Caco-2 (cell line): ENCODE results near the gene SDR9C7. TPM values are rescaled to one million over a fixed set of nuclear protein-coding genes. Genes with fewer than 3 reads are reported as not detected.

Experiments used
- BruUV-seq: library from RNA; stranded (reverse); fragments of 400-500 nt; replicated peaks from 2 replicates; lab custom pipeline; 2021; lab: Mats Ljungman, UMichigan
- CTCF ChIA-PET: fragments of 300-600 bp; sonication (Branson Sonifier 250); formaldehyde crosslinking; loops from one replicate; lab custom pipeline; 2022; ENCODE audit warnings: antibody characterized with exemption; lab: Charles Lee
- POLR2A ChIA-PET: fragments of 300-600 bp; sonication (Branson Sonifier 250); formaldehyde crosslinking; loops from one replicate; lab custom pipeline; 2022; ENCODE audit warnings: antibody characterized with exemption; lab: Charles Lee
- DNase-seq, 2 experiments: peaks; one replicate each; pipeline versions ENCODE4 v3.0.0 to v3.0.0-alpha.2; 2020 to 2022
- H3K27me3 ChIP-seq: replicated peaks from 2 replicates; pipeline ENCODE4 v1.6.0; 2011; ENCODE audit warnings: low read length; ENCODE audit not compliant: control insufficient read depth, insufficient read depth
- H3K36me3 ChIP-seq: 2 replicates; pipeline ENCODE4 v1.5.1; 2011; ENCODE audit warnings: low read length; ENCODE audit not compliant: control insufficient read depth, insufficient read depth
- H3K4me1 ChIP-seq: fragments of 250-450 bp; sonication (Bioruptor Pico); 2 replicates; pipeline ENCODE4 v1.5.1; 2020; ENCODE audit warnings: mild to moderate bottlenecking
- H3K4me3 ChIP-seq: 2 replicates; pipeline ENCODE4 v1.5.1; 2011; ENCODE audit warnings: low read depth, mild to moderate bottlenecking, control low read depth, low read length
- H3K9me3 ChIP-seq: fragments of 250-450 bp; sonication (Bioruptor Pico); 2 replicates; pipeline ENCODE4 v1.5.1; 2020; ENCODE audit warnings: mild to moderate bottlenecking, moderate library complexity
- H3K27ac Mint-ChIP-seq: one replicate; pipeline ENCODE4 v1.8.0; 2022; ENCODE audit warnings: mixed read lengths; ENCODE audit not compliant: unreplicated experiment
- H3K27me3 Mint-ChIP-seq: one replicate; pipeline ENCODE4 v1.8.0; 2022; ENCODE audit warnings: mixed read lengths; ENCODE audit not compliant: insufficient read depth, unreplicated experiment
- H3K36me3 Mint-ChIP-seq: one replicate; pipeline ENCODE4 v1.8.0; 2022; ENCODE audit warnings: mild to moderate bottlenecking, mixed read lengths; ENCODE audit not compliant: insufficient read depth, unreplicated experiment
- H3K4me1 Mint-ChIP-seq: one replicate; pipeline ENCODE4 v1.8.0; 2022; ENCODE audit warnings: low read depth, mixed read lengths; ENCODE audit not compliant: unreplicated experiment
- H3K4me3 Mint-ChIP-seq: one replicate; pipeline ENCODE4 v1.8.0; 2022; ENCODE audit warnings: mild to moderate bottlenecking, moderate library complexity, mixed read lengths; ENCODE audit not compliant: unreplicated experiment
- H3K9me3 Mint-ChIP-seq: one replicate; pipeline ENCODE4 v1.8.0; 2022; ENCODE audit warnings: mixed read lengths; ENCODE audit not compliant: unreplicated experiment
- intact Hi-C: fragments of 100-400 bp; cut with micrococcal nuclease; formaldehyde crosslinking; loops from one replicate; pipeline ENCODE4 v1.10.0; 2022; ENCODE audit not compliant: unreplicated experiment
- total RNA-seq: library from RNA; stranded (reverse); gene quantifications from 2 replicates; pipeline ENCODE4 v1.2.3, GENCODE V29; 2022
- TF ChIP-seq, protein P1 (sequence below), 2 experiments: fragments of 200-600 bp in 1 of 2; IDR thresholded peaks; 1 replicate in 1 of 2; 2 replicates in 1 of 2; pipeline versions ENCODE4 v1.5.1 to v1.8.0; 2011 to 2022; ENCODE audit warnings: antibody characterized with exemption in 1 of 2, control low read depth in 1 of 2, inconsistent platforms in 1 of 2, low read depth in 1 of 2, low read length in 1 of 2, mild to moderate bottlenecking in 1 of 2, moderate library complexity in 1 of 2; ENCODE audit not compliant: insufficient read depth in 1 of 2, severe bottlenecking in 1 of 2, unreplicated experiment in 1 of 2

The SDR9C7 gene
- total RNA-seq, 1 experiment from 2014 or later = not detected

DNA sequence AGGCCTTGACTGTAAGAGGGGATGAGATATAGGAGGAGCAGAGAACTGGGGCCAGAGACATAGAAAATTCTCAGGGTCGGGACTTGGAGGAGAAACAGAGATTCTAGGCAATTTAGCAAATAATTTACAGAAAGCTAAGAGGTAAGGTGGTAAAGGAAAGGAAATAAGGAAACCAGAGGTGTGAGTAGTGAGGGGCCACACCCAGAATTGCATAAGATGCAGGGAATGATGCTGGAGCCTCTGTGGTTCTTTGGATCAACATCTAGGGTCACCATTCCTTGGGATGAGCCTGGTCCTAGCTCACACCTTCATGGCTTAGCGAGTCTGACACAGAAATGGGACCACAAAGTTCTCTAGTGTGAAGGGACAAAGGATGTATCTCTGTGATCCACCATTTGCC, 949 bp upstream of the SDR9C7 start:
- Mint-ChIP-seq H3K4me3 (no peak overlapping the region), H3K4me1 (no peaks in the 10 kb centered on the region), H3K27ac (no peak overlapping the region), H3K9me3 (no peaks in the 10 kb centered on the region), H3K36me3 (no peaks in the 10 kb centered on the region), H3K27me3 (no peaks in the 10 kb centered on the region)
- no peak for DNase-seq
- Histone ChIP-seq H3K36me3 (no peaks in the 10 kb centered on the region), H3K4me3 (no peak overlapping the region), H3K27me3 (no peaks in the 10 kb centered on the region), H3K4me1 (no peaks in the 10 kb centered on the region), H3K9me3 (no peaks in the 10 kb centered on the region)
- TF ChIP-seq, protein P1, sequence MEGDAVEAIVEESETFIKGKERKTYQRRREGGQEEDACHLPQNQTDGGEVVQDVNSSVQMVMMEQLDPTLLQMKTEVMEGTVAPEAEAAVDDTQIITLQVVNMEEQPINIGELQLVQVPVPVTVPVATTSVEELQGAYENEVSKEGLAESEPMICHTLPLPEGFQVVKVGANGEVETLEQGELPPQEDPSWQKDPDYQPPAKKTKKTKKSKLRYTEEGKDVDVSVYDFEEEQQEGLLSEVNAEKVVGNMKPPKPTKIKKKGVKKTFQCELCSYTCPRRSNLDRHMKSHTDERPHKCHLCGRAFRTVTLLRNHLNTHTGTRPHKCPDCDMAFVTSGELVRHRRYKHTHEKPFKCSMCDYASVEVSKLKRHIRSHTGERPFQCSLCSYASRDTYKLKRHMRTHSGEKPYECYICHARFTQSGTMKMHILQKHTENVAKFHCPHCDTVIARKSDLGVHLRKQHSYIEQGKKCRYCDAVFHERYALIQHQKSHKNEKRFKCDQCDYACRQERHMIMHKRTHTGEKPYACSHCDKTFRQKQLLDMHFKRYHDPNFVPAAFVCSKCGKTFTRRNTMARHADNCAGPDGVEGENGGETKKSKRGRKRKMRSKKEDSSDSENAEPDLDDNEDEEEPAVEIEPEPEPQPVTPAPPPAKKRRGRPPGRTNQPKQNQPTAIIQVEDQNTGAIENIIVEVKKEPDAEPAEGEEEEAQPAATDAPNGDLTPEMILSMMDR (IDR thresholded peaks at IDR 0.05; ENCODE audit: insufficient read depth in 1 of 2, low read depth in 1 of 2, low read length in 1 of 2, severe bottlenecking in 1 of 2, unreplicated experiment in 1 of 2) = no peak
- CTCF ChIA-PET = no interaction called here
- intact Hi-C loops = no loop called here
- POLR2A ChIA-PET = no interaction called here
- no TSS peak for BruUV-seq

DNA sequence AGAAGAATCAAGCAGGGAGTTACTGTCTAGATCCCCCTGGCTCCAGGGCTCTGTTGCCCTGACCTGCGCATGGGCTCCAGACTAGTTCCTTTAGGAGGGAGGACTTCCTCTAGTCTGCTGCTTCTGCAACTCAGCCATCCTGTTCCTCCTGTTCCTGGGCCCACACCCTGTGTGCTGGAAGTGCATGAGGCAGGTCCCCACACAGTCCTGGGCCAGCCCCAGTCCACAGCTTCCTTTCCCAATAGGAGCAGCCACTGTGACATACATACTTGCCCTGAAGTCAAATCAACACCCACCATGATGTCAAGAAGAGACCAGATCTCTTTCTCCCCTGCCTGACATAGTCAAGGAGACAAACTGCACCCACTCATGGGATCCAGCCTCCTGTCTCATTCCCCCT, 1.3 kb downstream of the SDR9C7 start:
- intact Hi-C loops = no loop called here
- Mint-ChIP-seq H3K4me3 (no peak overlapping the region), H3K27ac (no peak overlapping the region), H3K36me3 (no peaks in the 10 kb centered on the region), H3K4me1 (no peaks in the 10 kb centered on the region), H3K9me3 (no peaks in the 10 kb centered on the region), H3K27me3 (peaks cover 4% of the 10 kb centered on the region)
- TF ChIP-seq, protein P1 (IDR thresholded peaks at IDR 0.05; ENCODE audit: insufficient read depth in 1 of 2, low read depth in 1 of 2, low read length in 1 of 2, severe bottlenecking in 1 of 2, unreplicated experiment in 1 of 2) = no peak
- no TSS peak for BruUV-seq
- Histone ChIP-seq H3K27me3 (no peaks in the 10 kb centered on the region), H3K36me3 (no peaks in the 10 kb centered on the region), H3K9me3 (no peaks in the 10 kb centered on the region), H3K4me1 (no peaks in the 10 kb centered on the region), H3K4me3 (no peak overlapping the region)
- DNase-seq = no peak
- ChIA-PET CTCF (no interaction called here), POLR2A (no interaction called here)

DNA sequence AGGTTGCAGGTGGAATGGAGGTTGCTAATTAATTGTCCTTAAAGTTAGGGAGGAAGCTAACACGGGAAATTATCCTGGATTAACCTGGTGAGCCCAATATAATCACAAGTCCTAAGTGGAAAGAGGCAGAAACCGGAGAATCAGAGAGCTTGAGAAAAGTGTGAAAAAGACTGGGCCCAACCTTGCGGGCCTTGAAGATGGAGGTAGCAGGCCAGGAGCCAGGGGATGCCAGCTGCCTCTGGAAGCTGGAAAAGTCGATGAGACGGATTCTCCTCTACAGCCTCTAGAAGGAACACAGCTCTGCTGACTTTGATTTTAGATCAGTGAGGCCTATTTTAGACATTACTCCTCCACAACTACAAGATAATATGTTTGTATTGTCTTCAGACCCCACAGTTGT, 2.1 kb downstream of the SDR9C7 start:
- no peaks in the 10 kb centered on the region for H3K4me1 ChIP-seq
- no peaks in the 10 kb centered on the region for H3K9me3 Mint-ChIP-seq
- POLR2A ChIA-PET = no interaction called here
- no TSS peak for BruUV-seq
- intact Hi-C loops = no loop called here
- no peak overlapping the region for H3K27ac Mint-ChIP-seq
- H3K36me3 Mint-ChIP-seq = no peaks in the 10 kb centered on the region
- DNase-seq = no peak
- H3K4me3 Mint-ChIP-seq = no peak overlapping the region
- H3K27me3 ChIP-seq = no peaks in the 10 kb centered on the region
- H3K9me3 ChIP-seq = no peaks in the 10 kb centered on the region
- TF ChIP-seq, protein P1 (IDR thresholded peaks at IDR 0.05; ENCODE audit: insufficient read depth in 1 of 2, low read depth in 1 of 2, low read length in 1 of 2, severe bottlenecking in 1 of 2, unreplicated experiment in 1 of 2) = no peak
- CTCF ChIA-PET = no interaction called here
- H3K36me3 ChIP-seq = no peaks in the 10 kb centered on the region
- H3K4me3 ChIP-seq = no peak overlapping the region
- H3K27me3 Mint-ChIP-seq = peaks cover 4% of the 10 kb centered on the region
- H3K4me1 Mint-ChIP-seq = no peaks in the 10 kb centered on the region
